Activated T-helper 1 cell treated with Interleukin-2 at 50 U/mL for 16 hours (primary cell): ENCODE data around the gene RPL41.
"Not testable (repeated sequence)": the region's sequence is repeated elsewhere in the genome, so short reads cannot be mapped to it uniquely, and the experiment has no call there.

Experiments used
- DNase-seq: peaks from one replicate; pipeline ENCODE4 v3.0.0-alpha.2; 2020; ENCODE audit warnings: low read depth

RPL41 gene

GRCh38 chr12:56116267-56117081 lies at the start of gene RPL41:
RPL41 (plus strand) TSS chr12:56116633.
- peak; percentile 86 for DNase-seq

DNA sequence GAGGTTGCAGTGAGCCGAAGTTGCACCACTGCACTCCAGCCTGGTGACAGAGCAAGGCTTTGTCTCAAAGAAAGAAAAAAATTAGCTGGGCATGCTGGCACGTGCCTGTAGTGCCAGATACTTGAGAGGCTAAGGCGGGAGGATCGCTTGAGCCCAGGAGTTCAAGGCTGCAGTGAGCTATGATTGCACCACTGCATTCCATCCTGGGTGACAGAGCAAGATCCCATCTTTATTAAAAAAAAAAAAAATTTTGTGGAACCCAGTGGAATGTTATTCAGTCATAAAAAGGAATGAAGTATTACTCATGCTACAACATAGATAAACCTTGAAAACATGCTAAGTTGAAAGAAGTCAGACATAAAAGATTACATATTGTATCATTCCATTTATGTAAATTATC lies 44.8 kb upstream of the RPL41 start:
- DNase-seq: no peak

- DNase-seq: no peak
Measured at GRCh38 chr12:56074396-56074795, 42.0 kb upstream of the RPL41 start.

DNA sequence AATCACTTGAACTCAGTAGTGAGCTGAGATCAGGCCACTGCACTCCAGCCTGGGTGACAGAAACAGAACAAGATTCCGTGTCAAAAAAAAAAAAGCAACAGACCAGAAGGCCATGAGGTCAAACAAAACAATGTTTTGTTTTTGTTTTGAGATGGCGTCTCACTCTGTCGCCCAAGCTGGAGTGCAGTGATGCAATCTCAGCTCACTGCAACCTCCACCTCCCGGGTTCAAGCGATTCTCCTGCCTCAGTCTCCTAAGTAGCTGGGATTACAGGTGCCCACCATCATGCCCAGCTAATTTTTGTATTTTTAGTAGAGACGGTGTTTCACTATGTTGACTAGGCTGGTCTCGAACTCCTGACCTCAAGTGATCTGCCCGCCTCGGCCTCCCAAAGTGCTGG lies 38.5 kb upstream of the RPL41 start:
- DNase-seq: not testable (repeated sequence)

DNA sequence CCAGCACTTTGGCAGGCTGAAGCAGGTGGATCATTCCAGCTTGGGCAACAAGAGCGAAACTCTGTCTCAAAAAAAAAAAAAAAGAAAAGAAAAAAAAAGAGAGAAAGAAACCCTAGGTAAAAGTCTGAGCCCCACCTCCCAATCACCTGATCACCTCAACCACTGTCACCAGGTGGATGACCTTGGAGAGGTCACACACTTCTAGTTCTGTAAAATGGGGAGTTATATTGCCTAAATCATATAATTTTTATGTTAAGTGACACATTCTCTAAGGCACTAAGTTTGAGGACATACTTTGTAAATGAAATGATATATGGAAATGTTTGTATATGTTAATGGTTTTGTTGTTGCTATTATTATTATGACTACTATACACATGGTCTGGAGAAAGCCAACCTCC lies 38.0 kb upstream of the RPL41 start:
- DNase-seq: no peak

- DNase-seq: peak; percentile 31
Measured at GRCh38 chr12:56078931-56079722, 37.3 kb upstream of the RPL41 start.

DNA sequence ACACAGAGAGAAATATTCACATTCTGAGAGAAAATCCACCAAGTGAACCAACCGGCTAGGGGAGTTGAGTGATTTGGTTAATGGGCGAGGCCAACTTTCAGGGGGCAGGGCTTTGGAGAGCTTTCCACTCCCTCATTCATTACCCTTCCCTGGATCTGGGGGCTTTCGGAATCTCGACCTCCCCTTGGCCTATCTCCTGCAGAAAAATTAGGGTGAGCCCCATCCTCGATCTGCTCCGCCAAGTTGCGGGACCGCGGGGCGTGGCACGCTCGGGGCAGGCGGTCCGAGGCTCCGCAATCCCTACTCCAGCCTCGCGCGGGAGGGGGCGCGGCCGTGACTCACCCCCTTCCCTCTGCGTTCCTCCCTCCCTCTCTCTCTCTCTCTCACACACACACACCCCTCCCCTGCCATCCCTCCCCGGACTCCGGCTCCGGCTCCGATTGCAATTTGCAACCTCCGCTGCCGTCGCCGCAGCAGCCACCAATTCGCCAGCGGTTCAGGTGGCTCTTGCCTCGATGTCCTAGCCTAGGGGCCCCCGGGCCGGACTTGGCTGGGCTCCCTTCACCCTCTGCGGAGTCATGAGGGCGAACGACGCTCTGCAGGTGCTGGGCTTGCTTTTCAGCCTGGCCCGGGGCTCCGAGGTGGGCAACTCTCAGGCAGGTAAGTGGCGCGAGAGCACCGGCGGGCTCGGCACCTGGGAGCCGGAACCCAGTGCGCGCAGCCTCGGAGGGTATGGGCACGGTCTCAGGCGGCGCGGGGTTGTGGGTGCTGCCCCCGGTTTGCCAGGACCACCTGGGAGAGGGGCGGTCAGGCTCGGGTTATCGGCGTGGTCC lies 36.5 kb upstream of the RPL41 start, which contains the start of gene ERBB3:
ERBB3 (plus strand) TSS at position 443 of the 833 bp plus-strand sequence; CDS start at position 579, 136 bp downstream.
- peak; percentile 59 for DNase-seq

- no peak for DNase-seq
Measured at GRCh38 chr12:56080556-56081138, 35.8 kb upstream of the RPL41 start.

DNA sequence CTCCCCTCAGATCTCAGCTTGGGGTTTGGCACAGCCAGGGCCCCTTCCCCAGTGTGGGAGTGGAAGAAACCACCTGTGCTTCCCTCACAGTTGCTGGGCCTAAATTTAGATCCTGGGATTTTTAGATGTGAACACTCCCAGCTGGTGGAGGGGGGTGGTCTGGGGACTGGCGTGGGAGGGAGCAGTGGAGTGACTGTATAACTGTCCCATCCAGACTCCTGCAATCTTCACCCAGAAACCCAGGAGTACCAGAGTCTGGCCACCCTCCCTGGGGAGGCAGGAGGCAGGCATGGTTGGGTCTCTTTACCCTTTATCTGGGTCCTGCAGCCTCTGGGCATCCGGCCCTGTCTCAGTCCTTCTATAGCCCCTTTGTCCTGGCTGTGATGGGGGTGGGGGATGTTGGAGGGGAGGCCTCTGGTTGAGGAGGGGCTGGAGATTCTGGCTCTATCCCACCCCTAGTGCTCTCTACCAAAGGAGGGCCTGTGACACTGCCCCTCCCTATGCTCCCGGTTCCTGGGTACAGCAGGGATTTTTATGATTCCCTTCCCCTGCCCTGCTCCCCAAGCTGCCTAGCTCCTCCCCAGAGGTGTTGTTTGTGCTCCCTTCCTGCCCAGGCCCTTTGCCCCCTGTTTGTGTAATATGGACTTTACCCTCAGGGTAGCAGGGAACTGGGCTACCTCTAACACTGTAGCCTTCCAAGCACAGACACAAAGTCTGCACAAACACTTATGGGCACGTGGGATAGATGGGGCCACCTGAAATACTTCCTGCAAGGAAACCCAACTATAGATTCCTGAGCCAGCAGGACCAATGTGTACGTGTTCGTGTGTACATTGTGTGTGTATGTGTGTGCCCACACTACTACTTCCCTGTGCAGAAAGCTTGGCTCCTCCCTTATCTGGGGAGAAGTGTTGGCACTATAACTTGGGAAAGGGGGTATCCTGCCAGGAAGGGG lies 34.8 kb upstream of the RPL41 start:
- no peak for DNase-seq

DNA sequence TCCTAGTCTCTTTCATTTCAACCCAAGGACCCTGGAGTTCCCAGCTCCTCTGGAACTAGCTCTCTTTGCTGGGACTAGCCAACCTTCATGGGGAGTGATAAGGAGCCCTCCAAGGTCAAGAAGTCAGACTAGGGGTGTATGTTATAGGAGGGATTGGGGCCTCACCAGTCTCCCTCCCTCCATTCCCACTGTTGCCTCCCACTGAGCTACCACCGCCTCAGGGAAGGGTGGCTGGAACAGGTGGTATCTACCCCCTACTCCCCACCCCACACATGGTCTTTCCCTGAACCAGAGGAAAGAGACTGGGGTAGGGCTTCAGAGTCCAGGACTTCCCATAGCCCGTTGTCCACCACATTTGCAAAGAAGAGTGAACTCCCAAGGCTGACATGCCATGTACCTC lies 34.1 kb upstream of the RPL41 start:
- DNase-seq: no peak

- no peak for DNase-seq
Measured at GRCh38 chr12:56082967-56083366, 33.5 kb upstream of the RPL41 start.

DNA sequence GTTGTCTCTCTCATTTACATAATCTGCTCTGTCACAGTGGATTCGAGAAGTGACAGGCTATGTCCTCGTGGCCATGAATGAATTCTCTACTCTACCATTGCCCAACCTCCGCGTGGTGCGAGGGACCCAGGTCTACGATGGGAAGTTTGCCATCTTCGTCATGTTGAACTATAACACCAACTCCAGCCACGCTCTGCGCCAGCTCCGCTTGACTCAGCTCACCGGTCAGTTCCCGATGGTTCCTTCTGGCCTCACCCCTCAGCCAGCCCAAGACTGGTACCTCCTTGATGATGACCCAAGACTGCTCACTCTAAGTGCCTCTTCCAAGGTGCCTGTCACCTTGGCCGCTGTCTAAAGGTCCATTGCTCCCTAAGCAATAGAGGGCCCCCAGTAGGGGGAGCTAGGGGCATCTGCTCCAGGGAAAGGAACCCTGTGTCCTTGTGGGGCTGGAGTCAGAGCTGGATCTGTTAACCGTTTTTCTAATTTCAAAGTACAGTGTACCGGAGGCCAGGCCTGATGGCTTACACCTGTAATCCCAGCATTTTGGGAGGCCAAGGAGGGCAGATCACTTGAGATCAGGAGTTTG lies 31.4 kb upstream of the RPL41 start:
- DNase-seq: no peak

DNA sequence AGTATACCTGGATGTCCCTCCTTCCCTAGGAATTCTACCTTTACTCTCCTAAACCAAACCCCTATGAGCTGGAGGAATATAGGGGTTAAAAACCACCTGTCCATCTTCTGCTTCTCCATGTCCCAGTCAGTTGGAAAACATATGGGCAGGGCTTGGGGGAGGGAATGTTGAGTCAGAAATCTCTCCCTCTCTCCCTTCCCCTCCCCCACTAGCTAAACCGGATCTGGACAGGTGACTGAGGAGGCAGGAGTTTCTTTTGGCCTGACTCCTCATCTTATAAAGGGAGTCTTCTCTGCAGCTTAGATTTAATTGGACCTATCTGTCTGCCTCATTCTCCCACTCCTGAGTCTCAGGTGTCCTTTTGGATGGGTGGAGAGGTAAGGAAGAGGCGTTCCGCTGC lies 30.3 kb upstream of the RPL41 start:
- no peak for DNase-seq

GRCh38 chr12:56086608-56087007 lies 29.8 kb upstream of the RPL41 start:
- no peak for DNase-seq

DNA sequence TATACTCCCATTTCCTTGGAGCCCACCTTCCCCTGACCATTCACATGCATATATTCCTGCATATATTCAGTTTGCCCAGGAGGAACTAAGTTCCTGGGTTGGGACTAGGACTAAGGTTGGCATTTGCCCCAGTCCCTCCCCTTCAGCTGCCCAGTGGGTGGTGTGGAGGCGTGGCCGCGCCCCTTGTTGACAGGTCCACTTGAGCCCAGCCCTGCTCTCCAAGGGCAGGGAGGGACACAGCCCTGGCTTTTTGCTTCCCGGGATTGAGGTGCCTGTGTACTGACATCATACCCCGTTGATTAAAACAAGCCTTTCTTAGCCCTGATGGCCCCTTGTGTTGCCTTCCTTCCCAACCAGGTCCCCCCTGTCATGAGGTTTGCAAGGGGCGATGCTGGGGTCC lies 29.2 kb upstream of the RPL41 start:
- DNase-seq: no peak

GRCh38 chr12:56097738-56098137 lies 18.7 kb upstream of the RPL41 start:
- no peak for DNase-seq

- DNase-seq: no peak
Measured at GRCh38 chr12:56098592-56098991, 17.8 kb upstream of the RPL41 start.

DNA sequence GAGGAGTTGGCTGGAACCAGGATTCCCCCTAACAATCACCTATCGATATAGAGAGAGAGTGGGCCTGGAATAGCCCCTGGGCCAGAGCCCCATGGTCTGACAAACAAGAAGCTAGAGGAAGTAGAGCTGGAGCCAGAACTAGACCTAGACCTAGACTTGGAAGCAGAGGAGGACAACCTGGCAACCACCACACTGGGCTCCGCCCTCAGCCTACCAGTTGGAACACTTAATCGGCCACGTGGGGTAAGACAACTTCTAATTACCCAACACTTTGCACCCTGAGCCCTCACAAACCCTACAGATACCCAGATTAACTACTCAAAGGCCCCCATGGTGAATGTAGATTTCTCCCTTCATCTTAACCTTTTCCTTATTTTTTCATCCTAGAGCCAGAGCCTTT lies 16.6 kb upstream of the RPL41 start:
- DNase-seq: no peak

DNA sequence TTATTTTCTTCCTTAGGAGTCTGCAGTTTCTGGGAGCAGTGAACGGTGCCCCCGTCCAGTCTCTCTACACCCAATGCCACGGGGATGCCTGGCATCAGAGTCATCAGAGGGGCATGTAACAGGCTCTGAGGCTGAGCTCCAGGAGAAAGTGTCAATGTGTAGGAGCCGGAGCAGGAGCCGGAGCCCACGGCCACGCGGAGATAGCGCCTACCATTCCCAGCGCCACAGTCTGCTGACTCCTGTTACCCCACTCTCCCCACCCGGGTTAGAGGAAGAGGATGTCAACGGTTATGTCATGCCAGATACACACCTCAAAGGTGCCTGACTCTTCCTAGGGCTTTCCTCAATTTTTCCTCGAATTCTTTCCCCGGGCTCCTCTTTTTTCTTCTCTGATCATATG lies 15.4 kb upstream of the RPL41 start:
- no peak for DNase-seq

DNA sequence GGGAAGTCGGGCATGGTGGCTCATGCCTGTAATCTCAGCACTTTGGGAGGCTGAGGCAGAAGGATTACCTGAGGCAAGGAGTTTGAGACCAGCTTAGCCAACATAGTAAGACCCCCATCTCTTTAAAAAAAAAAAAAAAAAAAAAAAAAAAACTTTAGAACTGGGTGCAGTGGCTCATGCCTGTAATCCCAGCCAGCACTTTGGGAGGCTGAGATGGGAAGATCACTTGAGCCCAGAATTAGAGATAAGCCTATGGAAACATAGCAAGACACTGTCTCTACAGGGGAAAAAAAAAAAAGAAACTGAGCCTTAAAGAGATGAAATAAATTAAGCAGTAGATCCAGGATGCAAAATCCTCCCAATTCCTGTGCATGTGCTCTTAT lies 13.8 kb upstream of the RPL41 start:
- no peak for DNase-seq
